DOHH2 (cell line): ENCODE results near the gene SPESP1.

Experiments used
- CTCF ChIP-seq: fragments of 200-600 bp; sonication (generic); IDR thresholded peaks from one replicate; pipeline ENCODE4 v1.5.1; 2014; ENCODE audit warnings: antibody characterized with exemption, mild to moderate bottlenecking, low read depth, low read length; ENCODE audit not compliant: poor library complexity, severe bottlenecking
- EZH2phosphoT487 ChIP-seq: fragments of 200-600 bp; sonication (generic); IDR thresholded peaks from 2 replicates; pipeline ENCODE4 v1.6.1; 2017; ENCODE audit warnings: borderline replicate concordance, mild to moderate bottlenecking, antibody characterized with exemption, low read length, moderate library complexity, mixed read lengths

DNA sequence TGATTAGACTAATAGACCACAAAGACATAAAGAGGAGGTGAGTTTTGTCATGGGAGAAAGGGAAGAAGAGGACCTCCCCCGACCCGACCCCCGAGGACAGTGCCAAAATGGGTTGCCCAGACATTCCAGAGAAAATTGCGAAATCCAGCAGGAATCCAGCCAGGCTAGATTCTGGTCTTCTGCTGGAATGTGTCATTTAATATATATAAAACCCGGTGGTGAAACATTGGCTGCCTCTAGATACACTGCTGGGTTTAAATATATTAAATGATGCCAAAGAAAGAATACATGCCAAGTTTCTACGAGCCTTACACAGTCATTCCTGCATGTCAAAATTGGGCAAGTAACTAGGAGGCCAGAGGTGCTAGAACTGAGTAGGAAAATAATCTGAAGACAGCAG is 45.3 kb upstream of the SPESP1 start:
- TF ChIP-seq CTCF (no peak), EZH2phosphoT487 (no peak)
